ENCODE results near the gene MAGOH.
A peak's percentile ranks its signal among the peaks of the same experiment; 100 is the strongest.

The MAGOH gene

DNA sequence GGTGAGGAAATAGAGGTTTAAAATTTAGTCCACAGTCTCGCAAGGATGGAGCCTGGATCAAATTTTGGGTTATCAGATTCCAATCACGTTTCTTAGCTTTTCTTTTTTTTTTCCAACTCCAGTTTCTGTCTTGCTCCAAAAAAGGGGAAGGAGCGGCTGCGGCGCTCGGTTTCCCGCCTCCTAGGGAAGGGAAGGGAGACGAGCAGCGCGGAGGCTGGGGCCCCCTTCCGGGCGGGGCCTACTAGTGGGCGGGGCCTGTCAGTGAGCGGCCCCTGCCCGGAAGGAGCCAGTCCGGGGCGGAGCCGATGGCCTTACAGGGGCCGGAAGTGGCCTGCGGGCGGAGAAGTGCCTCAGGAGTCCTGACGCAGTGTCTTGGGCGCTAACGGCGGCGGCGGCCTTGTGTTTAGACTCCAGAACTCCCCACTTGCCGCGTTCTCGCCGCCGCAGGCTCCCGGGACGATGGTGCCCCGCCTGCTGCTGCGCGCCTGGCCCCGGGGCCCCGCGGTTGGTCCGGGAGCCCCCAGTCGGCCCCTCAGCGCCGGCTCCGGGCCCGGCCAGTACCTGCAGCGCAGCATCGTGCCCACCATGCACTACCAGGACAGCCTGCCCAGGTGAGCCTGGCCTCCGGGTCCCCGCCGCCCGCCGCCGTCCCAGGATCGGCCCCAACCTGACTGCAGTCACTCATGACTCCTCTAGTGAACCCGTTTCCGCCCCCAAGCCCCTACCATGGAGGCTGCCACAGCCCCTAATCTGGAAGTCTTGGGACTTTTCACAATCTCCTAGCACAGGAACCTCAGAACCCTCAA is 41.6 kb downstream of the MAGOH start, which contains the start of gene CPT2:
CPT2 (plus strand) TSS at position 340 of the 806 bp plus-strand sequence; CDS start at position 460, 120 bp downstream.
- TF ChIP-seq, protein P1, sequence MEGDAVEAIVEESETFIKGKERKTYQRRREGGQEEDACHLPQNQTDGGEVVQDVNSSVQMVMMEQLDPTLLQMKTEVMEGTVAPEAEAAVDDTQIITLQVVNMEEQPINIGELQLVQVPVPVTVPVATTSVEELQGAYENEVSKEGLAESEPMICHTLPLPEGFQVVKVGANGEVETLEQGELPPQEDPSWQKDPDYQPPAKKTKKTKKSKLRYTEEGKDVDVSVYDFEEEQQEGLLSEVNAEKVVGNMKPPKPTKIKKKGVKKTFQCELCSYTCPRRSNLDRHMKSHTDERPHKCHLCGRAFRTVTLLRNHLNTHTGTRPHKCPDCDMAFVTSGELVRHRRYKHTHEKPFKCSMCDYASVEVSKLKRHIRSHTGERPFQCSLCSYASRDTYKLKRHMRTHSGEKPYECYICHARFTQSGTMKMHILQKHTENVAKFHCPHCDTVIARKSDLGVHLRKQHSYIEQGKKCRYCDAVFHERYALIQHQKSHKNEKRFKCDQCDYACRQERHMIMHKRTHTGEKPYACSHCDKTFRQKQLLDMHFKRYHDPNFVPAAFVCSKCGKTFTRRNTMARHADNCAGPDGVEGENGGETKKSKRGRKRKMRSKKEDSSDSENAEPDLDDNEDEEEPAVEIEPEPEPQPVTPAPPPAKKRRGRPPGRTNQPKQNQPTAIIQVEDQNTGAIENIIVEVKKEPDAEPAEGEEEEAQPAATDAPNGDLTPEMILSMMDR (conservative IDR thresholded peaks at IDR 0.05; ENCODE audit: low read depth, low read length): no peak
- H3K4me3 ChIP-seq (ENCODE audit: low read length): peak within 1 kb of the TSS; percentile 91
- peak; percentile 59 for DNase-seq (ENCODE audit: low read depth)

DNA sequence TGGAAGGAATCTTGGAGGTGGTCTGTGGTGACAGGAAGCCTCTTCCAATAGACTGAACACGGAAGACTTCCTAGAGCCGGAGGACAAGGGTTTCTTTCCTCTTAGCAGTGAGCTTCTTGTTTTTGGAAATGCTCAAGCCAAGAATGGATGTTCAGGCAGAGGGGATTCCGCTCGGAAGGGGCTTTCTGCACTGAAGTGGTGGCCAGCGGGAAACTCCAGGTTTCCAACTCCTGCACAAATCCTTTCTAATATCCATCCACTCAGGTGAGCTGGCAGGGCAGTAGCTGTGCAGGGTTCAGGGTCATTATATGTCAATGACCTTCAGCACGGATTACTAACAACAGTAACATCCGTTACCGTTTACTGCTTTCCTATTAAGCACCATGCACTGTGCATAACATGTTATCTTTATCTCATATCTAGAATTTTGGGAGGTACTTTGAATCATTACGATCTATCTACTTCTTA is 42.3 kb downstream of the MAGOH start:
- TF ChIP-seq, protein P1 (conservative IDR thresholded peaks at IDR 0.05; ENCODE audit: low read depth, low read length): no peak
- H3K4me3 ChIP-seq (ENCODE audit: low read length): peak overlapping the region; percentile 91
- DNase-seq (ENCODE audit: low read depth): no peak

DNA sequence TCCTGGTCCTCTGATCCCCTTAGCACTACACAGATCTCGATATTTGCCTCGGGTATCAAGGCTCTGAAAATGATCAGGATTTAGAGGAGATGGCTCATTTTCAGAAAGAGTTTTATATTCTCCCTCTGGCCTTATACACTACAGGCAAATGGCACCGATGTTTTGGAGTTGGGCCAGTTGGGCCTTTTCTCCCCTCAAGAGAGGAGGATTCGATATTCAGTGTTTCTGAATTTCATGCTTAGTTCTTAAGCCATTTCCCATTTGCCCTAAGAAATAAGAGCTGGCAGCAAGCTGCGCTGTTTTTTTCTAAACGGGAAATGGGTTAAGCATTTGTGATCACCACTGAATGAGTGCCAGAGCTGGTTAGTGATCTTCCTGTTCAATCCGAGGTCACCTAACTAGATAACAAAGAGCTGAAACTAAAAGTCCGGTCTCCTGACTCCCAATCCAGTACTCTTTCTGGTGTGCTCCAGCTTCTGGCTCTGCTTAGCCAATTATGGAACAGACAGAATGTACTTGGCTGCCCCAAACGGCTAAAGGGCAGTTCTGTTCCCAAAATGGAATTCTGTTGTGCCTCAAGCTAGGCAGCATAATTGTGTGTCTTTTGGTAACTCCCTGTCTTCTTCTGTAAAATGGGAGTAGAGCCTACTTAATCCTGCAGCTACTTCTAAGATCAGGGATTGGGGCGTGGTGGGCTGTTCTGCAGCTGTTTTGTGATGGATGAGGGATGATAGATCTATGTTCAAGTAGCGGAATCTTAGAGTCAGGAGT is 42.9 kb downstream of the MAGOH start:
- TF ChIP-seq, protein P1 (conservative IDR thresholded peaks at IDR 0.05; ENCODE audit: low read depth, low read length): no peak
- H3K4me3 ChIP-seq (ENCODE audit: low read length): no peak overlapping the region

DNA sequence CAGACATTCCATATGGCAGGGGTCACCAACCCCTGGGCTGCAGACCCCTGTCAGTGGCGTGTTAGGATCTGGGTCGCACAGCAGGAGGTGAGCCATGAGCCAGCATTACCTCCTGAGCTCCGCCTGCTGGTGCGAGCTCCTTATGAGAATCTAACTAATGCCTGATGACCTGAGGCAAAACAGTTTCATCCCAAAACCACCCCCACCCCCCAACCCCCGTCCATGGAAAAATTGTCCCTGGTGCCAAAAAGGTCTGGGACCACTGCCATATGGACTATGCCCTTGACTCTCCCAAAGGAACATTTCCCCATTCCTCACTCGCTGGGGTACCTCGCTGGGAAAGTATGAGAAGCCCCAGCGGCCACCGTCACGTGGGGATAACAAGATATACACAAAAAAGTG is 48.1 kb downstream of the MAGOH start:
- TF ChIP-seq, protein P1 (conservative IDR thresholded peaks at IDR 0.05; ENCODE audit: low read depth, low read length): peak; percentile 1
- DNase-seq (ENCODE audit: low read depth): no peak
- no peak overlapping the region for H3K4me3 ChIP-seq (ENCODE audit: low read length)

More for the DNA sequence above, 42.9 kb downstream of the MAGOH start:
- no peak for DNase-seq (ENCODE audit: low read depth)

DNA sequence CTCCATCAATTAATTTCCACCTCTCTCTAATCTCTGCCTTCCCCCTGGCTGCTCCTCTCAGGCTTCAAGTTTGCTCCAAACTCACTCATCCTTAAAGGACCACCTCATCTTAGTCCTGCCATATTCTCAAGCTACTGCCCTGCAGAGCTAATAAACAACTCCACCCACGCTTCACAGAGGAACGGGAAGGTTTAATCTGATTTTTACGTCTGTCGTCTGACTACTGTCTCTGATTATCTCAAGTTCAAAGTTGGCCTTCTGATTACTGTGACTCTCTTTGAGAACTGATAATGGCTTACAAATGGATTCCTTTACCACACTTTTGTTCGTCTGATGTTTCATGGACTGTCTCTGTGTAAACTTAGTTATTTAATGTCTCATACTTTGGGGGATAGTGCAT is 49.3 kb downstream of the MAGOH start:
- TF ChIP-seq, protein P1 (conservative IDR thresholded peaks at IDR 0.05; ENCODE audit: low read depth, low read length): no peak
- no peak for DNase-seq (ENCODE audit: low read depth)
- H3K4me3 ChIP-seq (ENCODE audit: low read length): no peak overlapping the region

DNA sequence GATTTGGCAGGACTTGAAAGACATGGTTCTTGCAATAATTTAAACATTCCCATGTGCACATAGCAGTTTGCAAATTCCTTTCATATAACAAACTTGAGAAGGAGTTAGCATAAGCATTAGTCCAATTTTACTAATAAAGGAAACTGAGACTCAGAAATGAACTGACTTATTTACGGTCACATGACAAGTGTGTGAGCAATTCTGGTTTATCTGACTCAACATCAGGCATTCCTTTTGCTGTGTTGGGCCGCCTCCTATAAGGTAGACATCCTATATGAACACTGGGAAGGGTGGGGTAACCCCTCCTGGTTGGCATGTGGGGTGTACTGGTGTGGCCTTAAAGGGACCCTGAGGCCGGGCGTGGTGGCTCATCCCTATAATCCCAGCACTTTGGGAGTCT is 50.2 kb downstream of the MAGOH start:
- no peak for DNase-seq (ENCODE audit: low read depth)
- TF ChIP-seq, protein P1 (conservative IDR thresholded peaks at IDR 0.05; ENCODE audit: low read depth, low read length): no peak
- no peak overlapping the region for H3K4me3 ChIP-seq (ENCODE audit: low read length)

Measured in retinal pigment epithelial cell (primary cell).